ENCODE measurements around the gene DCAF7.

DNA sequence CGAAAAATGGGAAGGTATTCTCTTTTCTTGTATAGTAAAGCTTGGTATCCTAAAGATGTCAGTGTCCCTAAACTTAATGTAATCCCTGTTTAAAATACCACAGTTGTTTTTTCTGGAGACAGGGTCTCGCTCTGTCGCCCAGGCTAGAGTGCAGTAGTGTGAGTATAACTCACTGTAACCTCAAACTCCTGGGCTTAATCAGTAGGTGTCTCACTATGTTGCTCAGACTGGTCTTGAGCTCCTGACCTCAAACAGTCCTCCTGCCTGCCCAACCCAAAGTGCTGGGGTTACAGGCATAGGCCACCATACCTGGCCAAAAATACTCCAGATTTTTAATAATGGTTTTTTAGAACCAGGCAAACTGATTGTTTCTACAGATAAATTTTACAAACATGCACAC, 8.2 kb downstream of the DCAF7 start:
- TF ChIP-seq, protein P1, sequence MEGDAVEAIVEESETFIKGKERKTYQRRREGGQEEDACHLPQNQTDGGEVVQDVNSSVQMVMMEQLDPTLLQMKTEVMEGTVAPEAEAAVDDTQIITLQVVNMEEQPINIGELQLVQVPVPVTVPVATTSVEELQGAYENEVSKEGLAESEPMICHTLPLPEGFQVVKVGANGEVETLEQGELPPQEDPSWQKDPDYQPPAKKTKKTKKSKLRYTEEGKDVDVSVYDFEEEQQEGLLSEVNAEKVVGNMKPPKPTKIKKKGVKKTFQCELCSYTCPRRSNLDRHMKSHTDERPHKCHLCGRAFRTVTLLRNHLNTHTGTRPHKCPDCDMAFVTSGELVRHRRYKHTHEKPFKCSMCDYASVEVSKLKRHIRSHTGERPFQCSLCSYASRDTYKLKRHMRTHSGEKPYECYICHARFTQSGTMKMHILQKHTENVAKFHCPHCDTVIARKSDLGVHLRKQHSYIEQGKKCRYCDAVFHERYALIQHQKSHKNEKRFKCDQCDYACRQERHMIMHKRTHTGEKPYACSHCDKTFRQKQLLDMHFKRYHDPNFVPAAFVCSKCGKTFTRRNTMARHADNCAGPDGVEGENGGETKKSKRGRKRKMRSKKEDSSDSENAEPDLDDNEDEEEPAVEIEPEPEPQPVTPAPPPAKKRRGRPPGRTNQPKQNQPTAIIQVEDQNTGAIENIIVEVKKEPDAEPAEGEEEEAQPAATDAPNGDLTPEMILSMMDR (IDR thresholded peaks at IDR 0.05): no peak
- TF ChIP-seq POLR2A (IDR thresholded peaks at IDR 0.05) (no peak), POLR2AphosphoS5 (IDR thresholded peaks at IDR 0.05) (no peak)
